ENCODE data around the gene KPNA5. TPM values are rescaled to one million over a fixed set of nuclear protein-coding genes. Genes with fewer than 3 reads are reported as not detected.

KPNA5 gene
- total and polyA plus RNA-seq, 2 of the 13 experiments (the other 11 are each of a cell fraction or from before 2014, with no cell fraction given), result 5.3 to 13.0 TPM

DNA sequence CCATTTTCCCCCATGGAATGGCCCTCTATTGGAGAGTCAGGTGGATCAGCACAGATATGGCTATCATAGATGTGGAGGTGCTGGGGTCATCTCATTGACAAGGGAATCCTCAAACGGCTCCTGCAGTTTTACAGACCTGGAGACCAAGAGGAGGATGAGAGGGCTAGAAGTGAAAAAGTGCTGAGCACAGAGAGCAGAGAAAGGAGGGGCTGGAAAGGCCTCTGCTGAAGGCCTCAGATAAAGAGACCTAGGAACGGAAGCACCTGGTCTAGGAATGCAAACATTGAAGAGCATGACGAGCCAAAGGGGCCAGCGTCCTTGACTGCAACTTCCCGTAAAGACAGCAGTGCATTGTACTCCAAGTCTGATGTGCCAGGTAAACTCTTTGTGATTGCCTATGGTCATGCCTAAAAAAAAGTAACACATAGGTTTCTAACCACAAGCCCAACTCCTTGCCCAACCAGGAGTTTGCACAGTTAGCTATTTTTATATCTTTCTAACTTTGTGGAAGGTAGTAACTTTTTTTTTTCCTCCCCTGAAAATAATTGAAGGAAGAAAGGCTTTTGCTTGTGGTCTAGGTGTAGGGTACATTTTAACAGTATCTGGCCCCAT is 49.5 kb upstream of the KPNA5 start (continued):
- TF ChIP-seq MBNL3 (CRISPR knock-in tag; conservative IDR thresholded peaks at IDR 0.05), result no peak
- no peak for TF ChIP-seq ZNF510 (CRISPR knock-in tag; IDR thresholded peaks at IDR 0.05; ENCODE audit: low read depth)
- no peak for TF ChIP-seq ZNF615 (CRISPR knock-in tag; IDR thresholded peaks at IDR 0.05; ENCODE audit: borderline replicate concordance)
- no peak for TF ChIP-seq ZNF251 (CRISPR knock-in tag; IDR thresholded peaks at IDR 0.05)
- TF ChIP-seq, protein P1, sequence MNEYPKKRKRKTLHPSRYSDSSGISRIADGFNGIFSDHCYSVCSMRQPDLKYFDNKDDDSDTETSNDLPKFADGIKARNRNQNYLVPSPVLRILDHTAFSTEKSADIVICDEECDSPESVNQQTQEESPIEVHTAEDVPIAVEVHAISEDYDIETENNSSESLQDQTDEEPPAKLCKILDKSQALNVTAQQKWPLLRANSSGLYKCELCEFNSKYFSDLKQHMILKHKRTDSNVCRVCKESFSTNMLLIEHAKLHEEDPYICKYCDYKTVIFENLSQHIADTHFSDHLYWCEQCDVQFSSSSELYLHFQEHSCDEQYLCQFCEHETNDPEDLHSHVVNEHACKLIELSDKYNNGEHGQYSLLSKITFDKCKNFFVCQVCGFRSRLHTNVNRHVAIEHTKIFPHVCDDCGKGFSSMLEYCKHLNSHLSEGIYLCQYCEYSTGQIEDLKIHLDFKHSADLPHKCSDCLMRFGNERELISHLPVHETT (CRISPR knock-in tag; conservative IDR thresholded peaks at IDR 0.05), result peak; percentile 76; the same call in 1 of the 2 replicates
- peak; percentile 97 for TF ChIP-seq ZNF331 (CRISPR knock-in tag; IDR thresholded peaks at IDR 0.05)
- peak; percentile 65; the same call in 1 of the 2 replicates for TF ChIP-seq ZNF564 (CRISPR knock-in tag; IDR thresholded peaks at IDR 0.05)
- TF ChIP-seq, protein P2, sequence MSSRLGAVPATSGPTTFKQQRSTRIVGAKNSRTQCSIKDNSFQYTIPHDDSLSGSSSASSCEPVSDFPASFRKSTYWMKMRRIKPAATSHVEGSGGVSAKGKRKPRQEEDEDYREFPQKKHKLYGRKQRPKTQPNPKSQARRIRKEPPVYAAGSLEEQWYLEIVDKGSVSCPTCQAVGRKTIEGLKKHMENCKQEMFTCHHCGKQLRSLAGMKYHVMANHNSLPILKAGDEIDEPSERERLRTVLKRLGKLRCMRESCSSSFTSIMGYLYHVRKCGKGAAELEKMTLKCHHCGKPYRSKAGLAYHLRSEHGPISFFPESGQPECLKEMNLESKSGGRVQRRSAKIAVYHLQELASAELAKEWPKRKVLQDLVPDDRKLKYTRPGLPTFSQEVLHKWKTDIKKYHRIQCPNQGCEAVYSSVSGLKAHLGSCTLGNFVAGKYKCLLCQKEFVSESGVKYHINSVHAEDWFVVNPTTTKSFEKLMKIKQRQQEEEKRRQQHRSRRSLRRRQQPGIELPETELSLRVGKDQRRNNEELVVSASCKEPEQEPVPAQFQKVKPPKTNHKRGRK (CRISPR knock-in tag; IDR thresholded peaks at IDR 0.05), result no peak
- TF ChIP-seq NFATC3 (CRISPR knock-in tag; IDR thresholded peaks at IDR 0.05), result no peak
- peak; percentile 93; the same call in 1 of the 2 replicates for TF ChIP-seq ZNF614 (CRISPR knock-in tag; IDR thresholded peaks at IDR 0.05; ENCODE audit: borderline replicate concordance)
- no peak for TF ChIP-seq PCBP1 (IDR thresholded peaks at IDR 0.05; ENCODE audit: borderline replicate concordance, low read depth, low read length)
- TF ChIP-seq SNRNP70 (IDR thresholded peaks at IDR 0.05; ENCODE audit: low read depth, low read length), result no peak
- no peak for TF ChIP-seq GPN1 (CRISPR knock-in tag; IDR thresholded peaks at IDR 0.05; ENCODE audit: borderline replicate concordance)
- TF ChIP-seq, protein P3, sequence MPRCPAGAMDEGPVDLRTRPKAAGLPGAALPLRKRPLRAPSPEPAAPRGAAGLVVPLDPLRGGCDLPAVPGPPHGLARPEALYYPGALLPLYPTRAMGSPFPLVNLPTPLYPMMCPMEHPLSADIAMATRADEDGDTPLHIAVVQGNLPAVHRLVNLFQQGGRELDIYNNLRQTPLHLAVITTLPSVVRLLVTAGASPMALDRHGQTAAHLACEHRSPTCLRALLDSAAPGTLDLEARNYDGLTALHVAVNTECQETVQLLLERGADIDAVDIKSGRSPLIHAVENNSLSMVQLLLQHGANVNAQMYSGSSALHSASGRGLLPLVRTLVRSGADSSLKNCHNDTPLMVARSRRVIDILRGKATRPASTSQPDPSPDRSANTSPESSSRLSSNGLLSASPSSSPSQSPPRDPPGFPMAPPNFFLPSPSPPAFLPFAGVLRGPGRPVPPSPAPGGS (CRISPR knock-in tag; IDR thresholded peaks at IDR 0.05), result peak; percentile 63; the same call in 1 of the 2 replicates
- no peak for TF ChIP-seq HHEX (CRISPR knock-in tag; IDR thresholded peaks at IDR 0.05)
- no peak for TF ChIP-seq RORA (CRISPR knock-in tag; IDR thresholded peaks at IDR 0.05)
- TF ChIP-seq ZNF619 (CRISPR knock-in tag; IDR thresholded peaks at IDR 0.05), result no peak
- TF ChIP-seq, protein P4, sequence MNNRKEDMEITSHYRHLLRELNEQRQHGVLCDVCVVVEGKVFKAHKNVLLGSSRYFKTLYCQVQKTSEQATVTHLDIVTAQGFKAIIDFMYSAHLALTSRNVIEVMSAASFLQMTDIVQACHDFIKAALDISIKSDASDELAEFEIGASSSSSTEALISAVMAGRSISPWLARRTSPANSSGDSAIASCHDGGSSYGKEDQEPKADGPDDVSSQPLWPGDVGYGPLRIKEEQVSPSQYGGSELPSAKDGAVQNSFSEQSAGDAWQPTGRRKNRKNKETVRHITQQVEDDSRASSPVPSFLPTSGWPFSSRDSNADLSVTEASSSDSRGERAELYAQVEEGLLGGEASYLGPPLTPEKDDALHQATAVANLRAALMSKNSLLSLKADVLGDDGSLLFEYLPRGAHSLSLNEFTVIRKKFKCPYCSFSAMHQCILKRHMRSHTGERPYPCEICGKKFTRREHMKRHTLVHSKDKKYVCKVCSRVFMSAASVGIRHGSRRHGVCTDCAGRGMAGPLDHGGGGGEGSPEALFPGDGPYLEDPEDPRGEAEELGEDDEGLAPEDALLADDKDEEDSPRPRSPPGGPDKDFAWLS (CRISPR knock-in tag; IDR thresholded peaks at IDR 0.05; ENCODE audit: borderline replicate concordance), result no peak
- TF ChIP-seq ZNF724P (CRISPR knock-in tag; IDR thresholded peaks at IDR 0.05; ENCODE audit: borderline replicate concordance), result peak; percentile 57; the same call in 1 of the 2 replicates
- TF ChIP-seq SNAPC2 (CRISPR knock-in tag; IDR thresholded peaks at IDR 0.05), result peak; percentile 81; the same call in 1 of the 2 replicates
- TF ChIP-seq, protein P5, sequence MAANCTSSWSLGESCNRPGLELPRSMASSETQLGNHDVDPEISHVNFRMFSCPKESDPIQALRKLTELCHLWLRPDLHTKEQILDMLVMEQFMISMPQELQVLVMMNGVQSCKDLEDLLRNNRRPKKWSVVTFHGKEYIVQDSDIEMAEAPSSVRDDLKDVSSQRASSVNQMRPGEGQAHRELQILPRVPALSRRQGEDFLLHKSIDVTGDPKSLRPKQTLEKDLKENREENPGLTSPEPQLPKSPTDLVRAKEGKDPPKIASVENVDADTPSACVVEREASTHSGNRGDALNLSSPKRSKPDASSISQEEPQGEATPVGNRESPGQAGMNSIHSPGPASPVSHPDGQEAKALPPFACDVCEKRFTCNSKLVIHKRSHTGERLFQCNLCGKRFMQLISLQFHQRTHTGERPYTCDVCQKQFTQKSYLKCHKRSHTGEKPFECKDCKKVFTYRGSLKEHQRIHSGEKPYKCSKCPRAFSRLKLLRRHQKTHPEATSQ (CRISPR knock-in tag; IDR thresholded peaks at IDR 0.05; ENCODE audit: borderline replicate concordance), result peak; percentile 95; the same call in 1 of the 2 replicates
- TF ChIP-seq GTF3A (CRISPR knock-in tag; conservative IDR thresholded peaks at IDR 0.05), result no peak
